Panc1 (cell line): ENCODE data around the gene ASXL3.

Experiments used
- CTCF ChIP-seq: fragments of 450-650 bp; IDR thresholded peaks from 2 replicates; pipeline ENCODE4 v1.5.1; 2017; ENCODE audit warnings: mild to moderate bottlenecking
- POLR2AphosphoS5 ChIP-seq: IDR thresholded peaks from 2 replicates; pipeline ENCODE4 v1.6.1; 2012; ENCODE audit warnings: mild to moderate bottlenecking, low read depth, low read length, moderate library complexity
- SIN3A ChIP-seq: IDR thresholded peaks from 2 replicates; pipeline ENCODE4 v1.6.1; 2012; ENCODE audit warnings: low read depth, mild to moderate bottlenecking, low read length, moderate library complexity, borderline replicate concordance; ENCODE audit not compliant: insufficient read depth
- TF ChIP-seq, protein P1 (sequence below), 2 experiments: IDR thresholded peaks; 2 replicates each; pipeline ENCODE4 v1.6.1; 2011 to 2012; ENCODE audit warnings: low read depth in 2 of 2, control low read depth in 1 of 2, low read length in 1 of 2, mild to moderate bottlenecking in 1 of 2, moderate library complexity in 1 of 2; ENCODE audit not compliant: insufficient read depth in 1 of 2

DNA sequence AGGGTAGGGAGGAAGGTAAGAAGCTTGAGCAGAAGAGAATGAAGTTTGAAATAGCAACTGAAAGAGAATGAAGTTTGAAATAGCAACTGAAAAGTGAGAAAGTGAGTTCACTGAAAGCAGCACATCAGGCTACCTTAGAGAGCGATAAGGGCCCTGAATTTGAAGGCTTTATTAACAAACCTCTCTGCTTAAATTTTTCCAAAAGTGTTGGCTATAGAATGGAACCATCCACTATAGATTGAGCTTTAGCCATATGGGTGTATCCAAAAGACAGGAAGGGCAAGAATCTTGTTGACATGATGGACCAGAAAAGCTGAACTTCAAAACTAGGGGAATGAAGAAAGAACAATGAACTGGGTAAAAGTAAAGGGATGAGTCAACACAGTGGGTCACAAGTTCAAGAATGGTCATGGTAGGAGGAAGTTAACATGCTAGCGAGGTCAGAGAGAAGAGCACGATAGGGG is 122.5 kb downstream of the ASXL3 start:
- TF ChIP-seq CTCF, result no peak
- TF ChIP-seq, protein P1, sequence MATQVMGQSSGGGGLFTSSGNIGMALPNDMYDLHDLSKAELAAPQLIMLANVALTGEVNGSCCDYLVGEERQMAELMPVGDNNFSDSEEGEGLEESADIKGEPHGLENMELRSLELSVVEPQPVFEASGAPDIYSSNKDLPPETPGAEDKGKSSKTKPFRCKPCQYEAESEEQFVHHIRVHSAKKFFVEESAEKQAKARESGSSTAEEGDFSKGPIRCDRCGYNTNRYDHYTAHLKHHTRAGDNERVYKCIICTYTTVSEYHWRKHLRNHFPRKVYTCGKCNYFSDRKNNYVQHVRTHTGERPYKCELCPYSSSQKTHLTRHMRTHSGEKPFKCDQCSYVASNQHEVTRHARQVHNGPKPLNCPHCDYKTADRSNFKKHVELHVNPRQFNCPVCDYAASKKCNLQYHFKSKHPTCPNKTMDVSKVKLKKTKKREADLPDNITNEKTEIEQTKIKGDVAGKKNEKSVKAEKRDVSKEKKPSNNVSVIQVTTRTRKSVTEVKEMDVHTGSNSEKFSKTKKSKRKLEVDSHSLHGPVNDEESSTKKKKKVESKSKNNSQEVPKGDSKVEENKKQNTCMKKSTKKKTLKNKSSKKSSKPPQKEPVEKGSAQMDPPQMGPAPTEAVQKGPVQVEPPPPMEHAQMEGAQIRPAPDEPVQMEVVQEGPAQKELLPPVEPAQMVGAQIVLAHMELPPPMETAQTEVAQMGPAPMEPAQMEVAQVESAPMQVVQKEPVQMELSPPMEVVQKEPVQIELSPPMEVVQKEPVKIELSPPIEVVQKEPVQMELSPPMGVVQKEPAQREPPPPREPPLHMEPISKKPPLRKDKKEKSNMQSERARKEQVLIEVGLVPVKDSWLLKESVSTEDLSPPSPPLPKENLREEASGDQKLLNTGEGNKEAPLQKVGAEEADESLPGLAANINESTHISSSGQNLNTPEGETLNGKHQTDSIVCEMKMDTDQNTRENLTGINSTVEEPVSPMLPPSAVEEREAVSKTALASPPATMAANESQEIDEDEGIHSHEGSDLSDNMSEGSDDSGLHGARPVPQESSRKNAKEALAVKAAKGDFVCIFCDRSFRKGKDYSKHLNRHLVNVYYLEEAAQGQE (IDR thresholded peaks at IDR 0.05; ENCODE audit: insufficient read depth in 1 of 2, low read depth in 2 of 2, low read length in 1 of 2), result no peak
- no peak for TF ChIP-seq POLR2AphosphoS5
- TF ChIP-seq SIN3A, result no peak
